BJ (cell line): Measurements from ENCODE around the gene PLCH2. TPM values are rescaled to one million over a fixed set of nuclear protein-coding genes. Genes with fewer than 3 reads are reported as not detected.

Experiments used
- CTCF ChIA-PET: fragments of 350-600 bp; formaldehyde crosslinking; extraction: SDS; loops from one replicate; lab custom pipeline; 2021; ENCODE audit warnings: antibody characterized with exemption, inconsistent platforms; lab: Yijun Ruan, JAX
- POLR2A ChIA-PET: fragments of 300-600 bp; sonication (Branson Sonifier 250); formaldehyde crosslinking; extraction: SDS; loops from one replicate; lab custom pipeline; 2021; ENCODE audit warnings: antibody characterized with exemption; lab: Charles Lee
- DNase-seq: peaks from one replicate; pipeline ENCODE4 v3.0.0-alpha.2; 2011; ENCODE audit warnings: low read depth
- H3K27me3 ChIP-seq: 2 replicates; pipeline ENCODE4 v1.6.0; 2011; ENCODE audit warnings: low read length; ENCODE audit not compliant: control insufficient read depth, insufficient read depth
- H3K36me3 ChIP-seq: 2 replicates; pipeline ENCODE4 v1.5.1; 2011; ENCODE audit warnings: low read length; ENCODE audit not compliant: control insufficient read depth, insufficient read depth
- H3K4me3 ChIP-seq: 2 replicates; pipeline ENCODE4 v1.5.1; 2011; ENCODE audit warnings: low read depth, mild to moderate bottlenecking, control low read depth, low read length
- polyA plus RNA-seq: library from polyadenylated mRNA; depleted of rRNA; stranded (reverse); fragments of >200 nt; gene quantifications from 2 replicates; pipeline ENCODE4 v1.2.3, GENCODE V29; 2011; rRNA removed
- TF ChIP-seq, protein P1 (sequence below): IDR thresholded peaks from 2 replicates; pipeline ENCODE4 v1.5.1; 2011; ENCODE audit warnings: low read depth, mild to moderate bottlenecking, control low read depth, inconsistent platforms, low read length, moderate library complexity; ENCODE audit not compliant: insufficient read depth

The PLCH2 gene
- polyA plus RNA-seq, 1 experiment: 0.06 TPM

DNA sequence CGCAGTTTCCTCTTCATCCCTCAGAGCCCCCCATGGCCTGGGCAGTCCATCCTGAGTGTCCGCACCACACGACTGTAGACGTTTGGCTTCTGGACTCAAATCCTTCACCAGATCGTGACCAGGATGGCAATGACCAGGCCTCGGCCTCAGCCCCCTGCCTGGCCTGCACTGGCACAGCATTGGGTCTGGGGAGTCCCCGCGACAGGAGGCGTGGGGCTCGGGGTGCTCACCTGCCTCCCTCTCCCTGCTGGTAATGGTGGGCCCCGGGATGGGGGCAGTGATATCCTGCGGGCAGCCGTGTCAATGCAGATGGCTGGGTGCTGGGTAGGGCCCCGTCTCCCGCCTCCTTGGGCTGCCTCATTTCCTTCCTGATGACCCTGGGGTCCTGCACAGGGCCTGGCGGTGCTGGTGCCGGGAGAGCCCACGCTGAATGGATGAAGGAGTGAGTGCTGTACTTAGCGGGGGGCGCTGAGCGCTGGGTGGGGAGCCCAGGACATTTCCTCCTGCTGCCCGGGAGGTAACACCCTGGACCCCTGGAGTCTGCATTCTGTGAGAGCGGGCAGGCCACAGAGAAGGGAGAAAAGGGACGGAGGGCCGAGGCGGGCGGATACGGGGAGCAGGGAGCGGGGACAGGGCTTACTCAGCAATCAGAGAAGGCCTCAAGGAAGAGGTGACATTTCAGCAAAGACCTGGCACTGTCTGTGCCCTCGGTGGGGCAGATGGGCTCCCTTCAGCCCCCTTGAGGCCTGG is 78.0 kb downstream of the PLCH2 start:
- TF ChIP-seq, protein P1, sequence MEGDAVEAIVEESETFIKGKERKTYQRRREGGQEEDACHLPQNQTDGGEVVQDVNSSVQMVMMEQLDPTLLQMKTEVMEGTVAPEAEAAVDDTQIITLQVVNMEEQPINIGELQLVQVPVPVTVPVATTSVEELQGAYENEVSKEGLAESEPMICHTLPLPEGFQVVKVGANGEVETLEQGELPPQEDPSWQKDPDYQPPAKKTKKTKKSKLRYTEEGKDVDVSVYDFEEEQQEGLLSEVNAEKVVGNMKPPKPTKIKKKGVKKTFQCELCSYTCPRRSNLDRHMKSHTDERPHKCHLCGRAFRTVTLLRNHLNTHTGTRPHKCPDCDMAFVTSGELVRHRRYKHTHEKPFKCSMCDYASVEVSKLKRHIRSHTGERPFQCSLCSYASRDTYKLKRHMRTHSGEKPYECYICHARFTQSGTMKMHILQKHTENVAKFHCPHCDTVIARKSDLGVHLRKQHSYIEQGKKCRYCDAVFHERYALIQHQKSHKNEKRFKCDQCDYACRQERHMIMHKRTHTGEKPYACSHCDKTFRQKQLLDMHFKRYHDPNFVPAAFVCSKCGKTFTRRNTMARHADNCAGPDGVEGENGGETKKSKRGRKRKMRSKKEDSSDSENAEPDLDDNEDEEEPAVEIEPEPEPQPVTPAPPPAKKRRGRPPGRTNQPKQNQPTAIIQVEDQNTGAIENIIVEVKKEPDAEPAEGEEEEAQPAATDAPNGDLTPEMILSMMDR: no peak
- Histone ChIP-seq H3K36me3 (no peaks in the 10 kb centered on the region), H3K27me3 (no peaks in the 10 kb centered on the region), H3K4me3 (no peak overlapping the region)
- POLR2A ChIA-PET: no interaction called here
- DNase-seq: no peak
- CTCF ChIA-PET: no interaction called here

- ChIA-PET CTCF (no interaction called here), POLR2A (no interaction called here)
- DNase-seq: no peak
- H3K36me3 ChIP-seq: no peaks in the 10 kb centered on the region; the same call in 1 of the 2 replicates
- TF ChIP-seq, protein P1: peak; percentile 28
- no peak overlapping the region for H3K4me3 ChIP-seq
- H3K27me3 ChIP-seq: no peaks in the 10 kb centered on the region
Measured at GRCh38 chr1:2554621-2555387, 78.7 kb downstream of the PLCH2 start.

Other genes starting within 250 kb of the PLCH2 start
- gene SKI, start 248.0 kb upstream of the PLCH2 start, polyA plus RNA-seq: 5.1 and 6.3 TPM in 2 replicates
- 3.7 and 4.3 TPM in 2 replicates for gene MORN1, start 84.7 kb upstream of the PLCH2 start, polyA plus RNA-seq
- gene RER1, start 84.4 kb upstream of the PLCH2 start, polyA plus RNA-seq: 255 and 354 TPM in 2 replicates
- gene PEX10, start 63.7 kb upstream of the PLCH2 start, polyA plus RNA-seq: 17.4 and 23.6 TPM in 2 replicates
- gene PANK4, start 50.3 kb downstream of the PLCH2 start, polyA plus RNA-seq: 13.3 and 17.1 TPM in 2 replicates
- gene HES5, start 54.0 kb downstream of the PLCH2 start, polyA plus RNA-seq: not detected in 2 replicates
- gene TNFRSF14, start 80.1 kb downstream of the PLCH2 start, polyA plus RNA-seq: 11.8 and 19.3 TPM in 2 replicates
- gene PRXL2B, start 110.5 kb downstream of the PLCH2 start, polyA plus RNA-seq: 9.8 and 16.1 TPM in 2 replicates
- 0.17 TPM in 1 of 2 replicates, not detected in the other for gene MMEL1, start 156.7 kb downstream of the PLCH2 start, polyA plus RNA-seq